CD4-positive, alpha-beta T cell (primary cell): ENCODE data around the gene HADH. TPM values are rescaled to one million over a fixed set of nuclear protein-coding genes. Genes with fewer than 3 reads are reported as not detected.

Experiments
- ATAC-seq: fragments of 200-7000 bp; cut with Tn5 transposase; one replicate; pipeline ENCODE4 v1.10.0; 2022; ENCODE audit warnings: mild to moderate bottlenecking; ENCODE audit not compliant: poor library complexity
- CTCF ChIA-PET: fragments of 350-600 bp; sonication (Branson Sonifier 250); formaldehyde crosslinking; loops from one replicate; lab custom pipeline; 2021; ENCODE audit warnings: antibody characterized with exemption, inconsistent platforms; lab: Charles Lee
- POLR2A ChIA-PET: fragments of 350-600 bp; sonication (Branson Sonifier 250); formaldehyde crosslinking; loops from one replicate; lab custom pipeline; 2021; ENCODE audit warnings: antibody characterized with exemption, inconsistent platforms; lab: Charles Lee
- DNase-seq, 14 experiments: peaks; one replicate each; pipeline ENCODE4 v3.0.0-alpha.2; 2013 to 2020; ENCODE audit warnings: mixed read lengths in 2 of 14
- H3K27ac ChIP-seq, 2 donors: one replicate each; pipeline versions ENCODE4 v1.5.1 to v1.7.0; 2013; ENCODE audit warnings: low read length in 2 of 2, low read depth in 1 of 2, mild to moderate bottlenecking in 1 of 2
- H3K27me3 ChIP-seq, 2 experiments: 1 replicate in 1 of 2; 2 replicates in 1 of 2; pipeline versions ENCODE4 v1.6.1 to v1.7.0; 2013; ENCODE audit warnings: low read length in 2 of 2, control low read depth in 1 of 2, mild to moderate bottlenecking in 1 of 2, moderate library complexity in 1 of 2; ENCODE audit not compliant: insufficient read depth in 2 of 2, control insufficient read depth in 1 of 2
- H3K36me3 ChIP-seq: one replicate; pipeline ENCODE4 v1.6.1; 2013; ENCODE audit warnings: low read length, control low read depth; ENCODE audit not compliant: insufficient read depth
- H3K4me1 ChIP-seq: one replicate; pipeline ENCODE4 v1.6.1; 2013; ENCODE audit warnings: low read length, control low read depth; ENCODE audit not compliant: insufficient read depth
- H3K4me3 ChIP-seq: one replicate; pipeline ENCODE4 v1.5.1; 2013; ENCODE audit warnings: mild to moderate bottlenecking, low read length, moderate library complexity
- H3K9me3 ChIP-seq, 2 experiments: 1 replicate in 1 of 2; 2 replicates in 1 of 2; pipeline versions ENCODE4 v1.6.1 to v1.7.0; 2013; ENCODE audit warnings: low read length in 2 of 2, mild to moderate bottlenecking in 2 of 2, control low read depth in 1 of 2, moderate library complexity in 1 of 2; ENCODE audit not compliant: control insufficient read depth in 1 of 2, insufficient read depth in 1 of 2
- H3K27ac Mint-ChIP-seq: one replicate; pipeline ENCODE4 v1.8.0; 2020; ENCODE audit warnings: mixed read lengths
- H3K27me3 Mint-ChIP-seq: one replicate; pipeline ENCODE4 v1.8.0; 2021; ENCODE audit warnings: mixed read lengths
- H3K36me3 Mint-ChIP-seq: one replicate; pipeline ENCODE4 v1.8.0; 2021; ENCODE audit warnings: low read depth, mixed read lengths
- H3K4me1 Mint-ChIP-seq: one replicate; pipeline ENCODE4 v1.8.0; 2021; ENCODE audit warnings: low read depth, mixed read lengths
- H3K4me3 Mint-ChIP-seq: one replicate; pipeline ENCODE4 v1.8.0; 2020; ENCODE audit warnings: mild to moderate bottlenecking, mixed read lengths
- H3K9me3 Mint-ChIP-seq: one replicate; pipeline ENCODE4 v1.8.0; 2020; ENCODE audit warnings: mixed read lengths
- CTCF ChIP-seq: fragments of 200-600 bp; IDR thresholded peaks from one replicate; pipeline ENCODE4 v1.8.0; 2022; ENCODE audit warnings: antibody characterized with exemption, mild to moderate bottlenecking
- intact Hi-C, 2 experiments: fragments of 100-400 bp; cut with DNase I in 1 of 2; cut with micrococcal nuclease in 1 of 2; formaldehyde crosslinking; loops; one replicate each; pipeline versions ENCODE4 v1.15.1 to v1.9.0; 2023 to 2025; cut with DNase I, micrococcal nuclease
- total RNA-seq, 174 experiments: library from RNA in 2 of 174; stranded (reverse) in 2 of 174; gene quantifications; one replicate each; pipeline ENCODE4 v1.2.3 and lab custom pipeline; 2021 to 2026

HADH gene
- total RNA-seq, 2 experiments from 2014 or later = 16.1 to 16.3 TPM

- ATAC-seq (no peak), DNase-seq (no peak)
- no peak for TF ChIP-seq CTCF
- ChIA-PET POLR2A (no interaction called here), CTCF (no interaction called here)
- intact Hi-C loops = no loop called here
- no peaks in the 10 kb centered on the region for H3K27me3 Mint-ChIP-seq
- Histone ChIP-seq H3K36me3 (no peaks in the 10 kb centered on the region), H3K9me3 (no peaks in the 10 kb centered on the region), H3K4me3 (no peak overlapping the region), H3K27me3 (no peaks in the 10 kb centered on the region), H3K27ac (no peak overlapping the region), H3K4me1 (no peaks in the 10 kb centered on the region)
- no peak overlapping the region for H3K27ac Mint-ChIP-seq
- H3K9me3 Mint-ChIP-seq = no peaks in the 10 kb centered on the region
- no peaks in the 10 kb centered on the region for H3K36me3 Mint-ChIP-seq
- no peak overlapping the region for H3K4me3 Mint-ChIP-seq
- peaks cover 6% of the 10 kb centered on the region for H3K4me1 Mint-ChIP-seq
Observed at GRCh38 chr4:107977482-107977881, 12.2 kb upstream of the HADH start.

GRCh38 chr4:107977966-107978705 is 11.6 kb upstream of the HADH start:
- ATAC-seq (no peak), DNase-seq (no peak)
- Histone ChIP-seq H3K4me1 (no peaks in the 10 kb centered on the region), H3K4me3 (no peak overlapping the region), H3K27ac (no peak overlapping the region), H3K9me3 (no peaks in the 10 kb centered on the region), H3K36me3 (no peaks in the 10 kb centered on the region), H3K27me3 (no peaks in the 10 kb centered on the region)
- Mint-ChIP-seq H3K4me3 (no peak overlapping the region), H3K36me3 (no peaks in the 10 kb centered on the region), H3K27me3 (no peaks in the 10 kb centered on the region), H3K27ac (no peak overlapping the region), H3K4me1 (peaks cover 6% of the 10 kb centered on the region), H3K9me3 (no peaks in the 10 kb centered on the region)
- ChIA-PET CTCF (no interaction called here), POLR2A (no interaction called here)
- TF ChIP-seq CTCF = no peak
- intact Hi-C loops = no loop called here

- ChIA-PET CTCF (no interaction called here), POLR2A (no interaction called here)
- intact Hi-C loops = no loop called here
- no peak for ATAC-seq
- Mint-ChIP-seq H3K27me3 (no peaks in the 10 kb centered on the region), H3K4me1 (peaks cover 6% of the 10 kb centered on the region), H3K36me3 (no peaks in the 10 kb centered on the region), H3K4me3 (no peak overlapping the region), H3K27ac (no peak overlapping the region), H3K9me3 (no peaks in the 10 kb centered on the region)
- Histone ChIP-seq H3K4me1 (no peaks in the 10 kb centered on the region), H3K4me3 (no peak overlapping the region), H3K27ac (no peak overlapping the region), H3K9me3 (no peaks in the 10 kb centered on the region), H3K36me3 (no peaks in the 10 kb centered on the region), H3K27me3 (no peaks in the 10 kb centered on the region)
- no peak for TF ChIP-seq CTCF
- DNase-seq = no peak
Observed at GRCh38 chr4:107978716-107979451, 10.8 kb upstream of the HADH start.
